Esophagus muscularis mucosa (tissue), 3 donors: Measurements from ENCODE around the gene CAMTA1.

Experiments
- CTCF ChIP-seq, 3 experiments: fragments of 200-600 bp in 2 of 3; fragments of 450-650 bp in 1 of 3; sonication (generic) in 2 of 3; IDR thresholded peaks; one replicate each; pipeline ENCODE4 v1.5.1; 2017 to 2019; ENCODE audit warnings: antibody characterized with exemption in 3 of 3, mild to moderate bottlenecking in 2 of 3, moderate library complexity in 1 of 3
- POLR2AphosphoS5 ChIP-seq, 2 donors: sonication (generic); formaldehyde crosslinking; IDR thresholded peaks; one replicate each; pipeline ENCODE4 v1.6.1; 2017; ENCODE audit warnings: antibody characterized with exemption in 2 of 2

- TF ChIP-seq POLR2AphosphoS5 (IDR thresholded peaks at IDR 0.05) (no peak), CTCF (IDR thresholded peaks at IDR 0.05) (no peak)
Measured at GRCh38 chr1:6811583-6811982, 26.3 kb downstream of the CAMTA1 start.
